Ishikawa (cell line): ENCODE results near the gene TLE1.

Experiments used
- CEBPB ChIP-seq: IDR thresholded peaks from 2 replicates; pipeline ENCODE4 v1.6.1; 2012
- CREB1 ChIP-seq: IDR thresholded peaks from 2 replicates; pipeline ENCODE4 v1.6.1; 2012; ENCODE audit warnings: low read depth
- EGR1 ChIP-seq: IDR thresholded peaks from 2 replicates; pipeline ENCODE4 v1.6.1; 2012
- EP300 ChIP-seq: IDR thresholded peaks from 2 replicates; pipeline ENCODE4 v1.6.1; 2012; ENCODE audit warnings: borderline replicate concordance
- FOXM1 ChIP-seq: IDR thresholded peaks from 2 replicates; pipeline ENCODE4 v1.6.1; 2012; ENCODE audit warnings: low read depth, borderline replicate concordance
- MAX ChIP-seq: IDR thresholded peaks from 2 replicates; pipeline ENCODE4 v1.6.1; 2012
- NFIC ChIP-seq: IDR thresholded peaks from 2 replicates; pipeline ENCODE4 v1.6.1; 2012
- RAD21 ChIP-seq: IDR thresholded peaks from 2 replicates; pipeline ENCODE4 v1.6.1; 2012; ENCODE audit warnings: low read depth
- REST ChIP-seq: IDR thresholded peaks from 2 replicates; pipeline ENCODE4 v1.6.1; 2012; ENCODE audit warnings: low read depth, mild to moderate bottlenecking
- TAF1 ChIP-seq: IDR thresholded peaks from 2 replicates; pipeline ENCODE4 v1.6.1; 2012; ENCODE audit warnings: low read depth, mild to moderate bottlenecking
- TCF12 ChIP-seq: IDR thresholded peaks from 2 replicates; pipeline ENCODE4 v1.6.1; 2012; ENCODE audit warnings: low read depth
- TEAD4 ChIP-seq: IDR thresholded peaks from 2 replicates; pipeline ENCODE4 v1.6.1; 2012
- USF1 ChIP-seq: IDR thresholded peaks from 2 replicates; pipeline ENCODE4 v1.6.1; 2012
- YY1 ChIP-seq: IDR thresholded peaks from 2 replicates; pipeline ENCODE4 v1.6.1; 2012; ENCODE audit warnings: low read depth
- ZBTB7A ChIP-seq: IDR thresholded peaks from 2 replicates; pipeline ENCODE4 v1.6.1; 2012; ENCODE audit warnings: low read depth

Gene TLE1

GRCh38 chr9:81717747-81718077 lies 28.4 kb upstream of the TLE1 start:
- no peak for TF ChIP-seq ZBTB7A
- no peak for TF ChIP-seq EGR1
- no peak for TF ChIP-seq FOXM1
- no peak for TF ChIP-seq NFIC
- no peak for TF ChIP-seq YY1
- no peak for TF ChIP-seq TAF1
- no peak for TF ChIP-seq CEBPB
- no peak for TF ChIP-seq REST
- no peak for TF ChIP-seq MAX
- no peak for TF ChIP-seq TEAD4
- no peak for TF ChIP-seq TCF12
- no peak for TF ChIP-seq EP300
- no peak for TF ChIP-seq USF1

DNA sequence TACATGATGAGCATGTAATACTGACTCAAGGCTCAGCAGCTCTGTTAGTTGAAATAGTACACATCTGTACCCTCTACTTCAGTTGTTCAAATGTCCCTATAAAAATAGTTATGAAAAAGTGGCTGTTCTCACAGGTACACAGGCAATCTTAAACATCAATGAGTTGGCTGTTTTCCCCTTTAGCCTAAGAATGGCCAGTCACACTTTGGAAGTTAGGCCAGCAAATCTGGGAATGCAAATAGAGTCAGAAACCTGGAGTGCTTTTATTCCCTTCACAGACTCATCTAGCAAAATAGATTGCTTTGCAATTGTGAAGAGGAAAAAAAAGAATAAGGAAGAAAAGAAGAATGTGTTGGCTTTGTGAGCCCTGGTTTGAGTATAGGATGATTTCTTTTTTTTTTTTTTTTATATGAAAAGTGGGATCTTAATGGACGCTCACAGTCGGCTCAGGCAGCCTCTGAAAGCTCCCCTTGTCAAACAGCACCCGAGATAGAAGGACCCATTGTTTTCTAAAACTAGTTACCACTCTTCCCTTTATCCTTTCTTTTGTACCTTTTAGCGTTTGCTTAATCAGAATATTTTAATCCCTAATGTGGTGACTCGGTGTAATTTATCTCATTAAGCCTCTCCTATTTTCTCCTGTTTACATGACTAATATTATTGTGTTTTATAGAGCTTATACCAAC lies 27.9 kb upstream of the TLE1 start:
- TF ChIP-seq MAX (no peak), RAD21 (no peak), REST (no peak), FOXM1 (no peak), NFIC (no peak), TCF12 (no peak), CEBPB (no peak), TAF1 (no peak), USF1 (no peak), EGR1 (no peak), YY1 (no peak), ZBTB7A (no peak), EP300 (no peak)

DNA sequence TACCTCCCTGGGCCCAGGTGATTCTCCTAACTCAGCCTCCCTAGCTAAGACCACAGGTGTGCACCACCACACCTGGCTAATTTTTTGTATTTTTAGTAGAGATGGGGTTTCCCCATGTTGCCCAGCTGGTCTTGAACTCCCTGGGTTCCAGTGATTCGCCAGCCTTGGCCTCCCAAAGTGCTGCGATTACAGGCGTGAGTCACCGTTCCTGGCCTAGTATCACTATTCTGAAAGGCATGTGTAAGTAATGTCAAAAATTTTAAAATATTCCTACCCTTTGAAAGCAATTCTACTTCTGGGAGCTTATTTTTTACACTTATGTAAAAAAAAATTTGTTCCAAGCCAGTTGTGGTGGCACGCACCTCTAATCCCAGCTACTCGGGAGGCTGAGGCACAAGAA lies 27.1 kb upstream of the TLE1 start:
- no peak for TF ChIP-seq TAF1
- no peak for TF ChIP-seq USF1
- TF ChIP-seq ZBTB7A: no peak
- TF ChIP-seq CREB1: no peak
- no peak for TF ChIP-seq NFIC
- no peak for TF ChIP-seq REST
- TF ChIP-seq TCF12: no peak

- TF ChIP-seq USF1 (no peak), NFIC (no peak), TAF1 (no peak), YY1 (no peak), FOXM1 (no peak), EP300 (no peak), CREB1 (no peak), EGR1 (no peak), MAX (no peak), CEBPB (no peak), ZBTB7A (no peak), REST (no peak)
Observed at GRCh38 chr9:81705578-81705977, 16.2 kb upstream of the TLE1 start.
